AG09309 (cell line): Measurements from ENCODE around the gene MARK4.

Experiments
- DNase-seq: peaks from one replicate; pipeline ENCODE4 v3.0.0-alpha.2; 2010; ENCODE audit warnings: low read depth
- H3K4me3 ChIP-seq: 2 replicates; pipeline ENCODE4 v1.5.1; 2011; ENCODE audit warnings: mild to moderate bottlenecking, low read depth, low read length, moderate library complexity; ENCODE audit not compliant: control insufficient read depth
- CTCF ChIP-seq: IDR thresholded peaks from 2 replicates; pipeline ENCODE4 v1.5.1; 2011; ENCODE audit warnings: mild to moderate bottlenecking, low read depth, low read length, inconsistent platforms; ENCODE audit not compliant: insufficient read depth, control insufficient read depth; ENCODE audit errors: missing control alignments

Gene MARK4

GRCh38 chr19:45215391-45216191 is 35.5 kb upstream of the MARK4 start:
- no peak for TF ChIP-seq CTCF
- no peak for DNase-seq
- no peak overlapping the region for H3K4me3 ChIP-seq

- no peak for TF ChIP-seq CTCF
- H3K4me3 ChIP-seq = no peak overlapping the region
- DNase-seq = no peak
Observed at GRCh38 chr19:45216667-45217066, 34.4 kb upstream of the MARK4 start.

- TF ChIP-seq CTCF = no peak
- DNase-seq = no peak
- peak overlapping the region; percentile 3; the same call in 1 of the 2 replicates for H3K4me3 ChIP-seq
Observed at GRCh38 chr19:45217193-45217956, 33.7 kb upstream of the MARK4 start.

GRCh38 chr19:45217957-45218334 is 33.1 kb upstream of the MARK4 start:
- no peak overlapping the region for H3K4me3 ChIP-seq

GRCh38 chr19:45218426-45218825 is 32.6 kb upstream of the MARK4 start:
- no peak for DNase-seq
- no peak for TF ChIP-seq CTCF
- no peak overlapping the region for H3K4me3 ChIP-seq

More at GRCh38 chr19:45217957-45218334, 33.1 kb upstream of the MARK4 start:
- DNase-seq = no peak
- no peak for TF ChIP-seq CTCF

- no peak for TF ChIP-seq CTCF
- DNase-seq = no peak
Observed at GRCh38 chr19:45218911-45219743, 31.9 kb upstream of the MARK4 start.

More at GRCh38 chr19:45218911-45219743, 31.9 kb upstream of the MARK4 start:
- H3K4me3 ChIP-seq = no peak overlapping the region
